ENCODE results near the gene TMC3. TPM values are rescaled to one million over a fixed set of nuclear protein-coding genes. Genes with fewer than 3 reads are reported as not detected.

TMC3 gene
- total RNA-seq, 4 donors from 2014 or later, result 0.17 to 0.99 (median 0.47) TPM

- H3K27ac ChIP-seq (replicated peaks in 1 of 4), result no peak overlapping the region
Observed at GRCh38 chr15:81394603-81395002, 20.6 kb upstream of the TMC3 start.

GRCh38 chr15:81391657-81392056, 17.6 kb upstream of the TMC3 start:
- Histone ChIP-seq H3K27ac (replicated peaks in 1 of 4) (no peak overlapping the region), H3K9me3 (no peaks in the 10 kb centered on the region), H3K27me3 (no peaks in the 10 kb centered on the region), H3K4me3 (no peak overlapping the region), H3K4me1 (no peaks in the 10 kb centered on the region), H3K36me3 (no peaks in the 10 kb centered on the region)
- no peak for TF ChIP-seq POLR2AphosphoS5 (IDR thresholded peaks at IDR 0.05)
- no peak for TF ChIP-seq EP300 (IDR thresholded peaks at IDR 0.05)
- no peak for TF ChIP-seq POLR2A (IDR thresholded peaks at IDR 0.05; ENCODE audit: low read depth)
- TF ChIP-seq CTCF (IDR thresholded peaks at IDR 0.05), result no peak
- 95% methylated on average over 2 of the region's 2 CpGs for WGBS
- intact Hi-C loops (cut with DNase I), result no loop called here
- no peak for DNase-seq (ENCODE audit: extremely low spot score)

More at GRCh38 chr15:81394603-81395002, 20.6 kb upstream of the TMC3 start:
- H3K4me1 ChIP-seq, result no peaks in the 10 kb centered on the region
- DNase-seq (ENCODE audit: extremely low spot score), result no peak
- no peaks in the 10 kb centered on the region for H3K36me3 ChIP-seq
- no peaks in the 10 kb centered on the region for H3K9me3 ChIP-seq
- intact Hi-C loops (cut with DNase I), result no loop called here
- TF ChIP-seq POLR2A (IDR thresholded peaks at IDR 0.05; ENCODE audit: low read depth) (no peak), POLR2AphosphoS5 (IDR thresholded peaks at IDR 0.05) (no peak), EP300 (IDR thresholded peaks at IDR 0.05) (no peak), CTCF (IDR thresholded peaks at IDR 0.05) (no peak)
- H3K27me3 ChIP-seq, result no peaks in the 10 kb centered on the region
- no peak overlapping the region for H3K4me3 ChIP-seq

GRCh38 chr15:81388436-81388770, 14.4 kb upstream of the TMC3 start:
- H3K9me3 ChIP-seq, result no peaks in the 10 kb centered on the region
- H3K4me3 ChIP-seq, result no peak overlapping the region
- WGBS, result 60% methylated on average over 1 of the region's 1 CpG
- no peaks in the 10 kb centered on the region for H3K36me3 ChIP-seq
- no peak for DNase-seq (ENCODE audit: extremely low spot score)
- intact Hi-C loops (cut with DNase I), result no loop called here
- H3K27ac ChIP-seq (replicated peaks in 1 of 4), result no peak overlapping the region
- TF ChIP-seq POLR2AphosphoS5 (IDR thresholded peaks at IDR 0.05) (no peak), CTCF (IDR thresholded peaks at IDR 0.05) (no peak), POLR2A (IDR thresholded peaks at IDR 0.05; ENCODE audit: low read depth) (no peak), EP300 (IDR thresholded peaks at IDR 0.05) (no peak)
- H3K27me3 ChIP-seq, result peaks cover 0 to 13% (median 0%) of the 10 kb centered on the region in 4 donors
- H3K4me1 ChIP-seq, result no peaks in the 10 kb centered on the region

- Histone ChIP-seq H3K4me1 (no peaks in the 10 kb centered on the region), H3K27ac (replicated peaks in 1 of 4) (no peak overlapping the region), H3K36me3 (no peaks in the 10 kb centered on the region), H3K9me3 (no peaks in the 10 kb centered on the region), H3K4me3 (no peak overlapping the region), H3K27me3 (peaks cover 0 to 13% (median 0%) of the 10 kb centered on the region in 4 donors)
- TF ChIP-seq POLR2A (IDR thresholded peaks at IDR 0.05; ENCODE audit: low read depth) (no peak), CTCF (IDR thresholded peaks at IDR 0.05) (no peak), EP300 (IDR thresholded peaks at IDR 0.05) (no peak), POLR2AphosphoS5 (IDR thresholded peaks at IDR 0.05) (no peak)
- intact Hi-C loops (cut with DNase I), result no loop called here
- DNase-seq (ENCODE audit: extremely low spot score), result no peak
- WGBS, result 79% methylated on average over 12 of the region's 12 CpGs
Observed at GRCh38 chr15:81387621-81388435, 13.8 kb upstream of the TMC3 start.

GRCh38 chr15:81386947-81387346, 12.9 kb upstream of the TMC3 start:
- intact Hi-C loops (cut with DNase I), result no loop called here
- no peak for TF ChIP-seq POLR2A (IDR thresholded peaks at IDR 0.05; ENCODE audit: low read depth)
- no peak for TF ChIP-seq EP300 (IDR thresholded peaks at IDR 0.05)
- TF ChIP-seq POLR2AphosphoS5 (IDR thresholded peaks at IDR 0.05), result no peak
- no peak for TF ChIP-seq CTCF (IDR thresholded peaks at IDR 0.05)
- no peaks in the 10 kb centered on the region for H3K4me1 ChIP-seq
- H3K4me3 ChIP-seq, result no peak overlapping the region
- H3K27ac ChIP-seq (replicated peaks in 1 of 4), result no peak overlapping the region
- 60% methylated on average over 2 of the region's 2 CpGs for WGBS
- peaks cover 0 to 13% (median 0%) of the 10 kb centered on the region in 4 donors for H3K27me3 ChIP-seq
- no peak for DNase-seq (ENCODE audit: extremely low spot score)
- H3K36me3 ChIP-seq, result no peaks in the 10 kb centered on the region
- H3K9me3 ChIP-seq, result no peaks in the 10 kb centered on the region

Data from esophagus muscularis mucosa (tissue), 4 donors.